CD4-positive, alpha-beta T cell treated with Interleukin-12 subunit alpha and Interleukin-12 subunit beta, for 1 hour (primary cell): Measurements from ENCODE around the gene GDF2.
A peak's percentile ranks its signal among the peaks of the same experiment; 100 is the strongest.

Source experiments
- DNase-seq: peaks from one replicate; pipeline ENCODE4 v3.0.0-alpha.2; 2020

The GDF2 gene

DNA sequence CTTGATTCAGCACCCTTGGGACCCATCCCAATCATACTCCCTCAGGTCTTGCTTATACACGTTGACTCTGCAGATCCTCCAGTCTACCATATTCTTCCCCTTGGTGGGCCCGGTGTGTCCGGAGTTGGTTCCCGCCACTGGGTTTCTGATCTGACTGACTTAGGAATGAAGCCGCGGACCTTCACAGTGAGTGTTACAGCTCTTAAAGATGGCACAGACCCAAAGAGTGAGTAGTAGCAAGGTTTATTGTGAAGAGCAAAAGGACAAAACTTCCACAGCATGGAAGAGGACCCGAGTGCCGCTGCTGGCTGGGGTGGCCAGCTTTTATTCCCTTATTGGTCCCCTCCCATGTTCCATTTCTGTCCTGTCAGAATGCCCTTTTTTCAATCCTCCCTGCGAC is 28.2 kb upstream of the GDF2 start:
- no peak for DNase-seq

DNA sequence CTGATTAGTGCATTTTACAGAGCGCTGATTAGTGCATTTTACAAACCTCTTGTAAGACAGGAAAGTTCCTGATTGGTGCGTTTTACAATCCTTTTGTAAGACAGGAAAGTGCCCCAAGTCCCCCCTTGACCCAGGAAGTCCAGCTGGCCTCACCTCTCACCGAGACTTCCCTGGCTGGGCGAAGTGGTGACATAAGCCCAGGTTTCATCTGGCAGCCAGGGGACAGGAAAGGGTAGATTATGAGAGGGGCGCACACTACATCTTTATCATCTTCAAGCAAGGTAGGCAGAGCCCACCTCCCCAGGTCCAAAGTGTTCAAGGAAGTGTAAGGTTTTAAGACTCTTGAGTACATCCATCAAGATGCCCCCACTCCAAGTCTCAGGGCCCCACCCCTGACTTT is 27.8 kb upstream of the GDF2 start:
- no peak for DNase-seq

DNA sequence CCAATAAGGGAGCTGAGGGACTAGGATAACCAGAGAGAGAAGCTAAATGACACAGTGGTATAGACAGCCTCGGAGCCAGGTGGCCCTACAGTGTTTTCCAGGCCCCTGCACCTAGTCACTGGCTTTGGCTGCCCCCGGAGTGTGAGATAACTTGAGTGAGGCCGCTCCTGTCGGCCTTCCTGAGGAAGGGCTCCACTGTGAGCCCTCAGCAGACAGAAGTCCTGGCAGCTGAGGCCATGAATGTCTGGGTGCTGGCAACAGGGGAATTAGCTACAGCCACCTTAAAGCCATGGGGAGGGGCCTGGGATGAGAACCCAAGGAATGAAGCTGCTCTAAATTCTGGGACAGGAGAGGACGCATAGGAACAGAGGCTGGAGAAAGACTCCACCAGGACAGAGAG is 26.8 kb upstream of the GDF2 start:
- no peak for DNase-seq

DNA sequence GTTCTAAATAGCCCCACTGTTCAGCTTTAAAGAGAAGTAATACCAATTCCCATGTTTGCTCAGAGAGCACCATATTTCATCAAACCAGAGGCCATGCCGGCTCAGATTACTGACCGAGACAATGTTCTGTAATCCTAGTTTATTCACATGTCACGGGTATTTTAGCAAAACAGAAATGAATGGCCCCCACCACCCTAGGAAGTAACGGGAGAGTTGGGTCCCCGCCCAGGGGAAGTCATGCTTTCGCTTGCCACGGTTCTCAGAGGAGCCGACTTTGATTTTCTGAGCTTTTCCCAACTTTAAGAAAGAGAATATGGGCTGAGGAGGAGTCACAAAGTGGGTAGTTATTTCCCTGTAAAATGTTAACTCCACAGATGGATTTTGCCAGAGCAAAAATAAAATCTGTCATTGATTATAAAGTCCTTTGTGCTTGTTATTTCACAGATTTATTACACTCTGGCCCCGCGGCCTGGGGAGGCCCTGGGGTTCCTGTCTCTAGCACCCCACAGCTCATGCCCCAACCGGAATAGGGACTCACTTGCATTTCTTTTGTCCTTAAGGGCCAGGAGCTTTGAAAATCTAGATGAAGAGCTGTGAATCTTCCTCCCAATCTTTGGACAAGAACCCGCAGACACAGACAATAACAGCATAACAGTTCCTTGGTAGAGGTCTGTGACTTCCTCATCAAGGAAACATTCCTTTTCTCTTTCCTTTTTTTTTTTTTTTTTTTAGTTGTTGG is 25.9 kb upstream of the GDF2 start:
- no peak for DNase-seq

- DNase-seq: no peak
Measured at GRCh38 chr10:47296941-47297340, 25.3 kb upstream of the GDF2 start.

DNA sequence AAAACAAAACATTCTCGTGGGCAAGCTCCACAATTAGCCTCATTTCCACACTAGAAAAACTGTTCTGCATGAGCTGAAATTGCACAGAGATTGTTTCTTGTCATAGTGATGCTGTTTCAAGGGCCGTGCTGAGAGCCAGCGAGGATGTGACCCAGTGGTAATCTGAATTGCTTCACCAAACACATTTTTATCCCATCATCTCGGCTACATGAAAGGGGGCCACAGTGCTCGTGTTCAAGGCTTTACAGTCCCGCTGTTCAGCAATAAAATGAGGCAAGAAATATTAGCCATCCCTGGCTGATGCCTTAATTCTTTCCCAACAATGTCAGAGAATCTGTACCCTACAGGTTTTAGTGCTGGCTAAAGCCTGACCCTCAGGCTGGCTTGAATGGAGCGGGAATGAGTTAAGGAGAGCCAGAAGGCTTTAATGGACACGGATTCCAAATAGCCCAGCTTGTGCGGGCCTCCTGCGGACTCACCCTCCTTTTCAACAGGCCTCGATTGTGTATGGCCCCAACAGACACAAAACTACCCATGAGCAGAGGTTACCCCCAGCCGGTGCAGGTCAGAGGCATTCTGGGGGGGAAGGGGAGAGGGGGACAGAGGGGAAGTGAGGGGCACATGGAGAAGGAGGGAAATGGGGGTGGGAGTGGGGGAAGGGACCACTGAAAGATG is 24.3 kb upstream of the GDF2 start:
- no peak for DNase-seq

GRCh38 chr10:47298715-47299114 is 23.5 kb upstream of the GDF2 start:
- DNase-seq: no peak

- peak; percentile 5 for DNase-seq
Measured at GRCh38 chr10:47299611-47300428, 22.4 kb upstream of the GDF2 start, which contains the start of gene GDF10. Gene GDF10, plus strand, starts transcription at chr10:47300197. Its CDS starts 455 bp downstream, at chr10:47300652.

DNA sequence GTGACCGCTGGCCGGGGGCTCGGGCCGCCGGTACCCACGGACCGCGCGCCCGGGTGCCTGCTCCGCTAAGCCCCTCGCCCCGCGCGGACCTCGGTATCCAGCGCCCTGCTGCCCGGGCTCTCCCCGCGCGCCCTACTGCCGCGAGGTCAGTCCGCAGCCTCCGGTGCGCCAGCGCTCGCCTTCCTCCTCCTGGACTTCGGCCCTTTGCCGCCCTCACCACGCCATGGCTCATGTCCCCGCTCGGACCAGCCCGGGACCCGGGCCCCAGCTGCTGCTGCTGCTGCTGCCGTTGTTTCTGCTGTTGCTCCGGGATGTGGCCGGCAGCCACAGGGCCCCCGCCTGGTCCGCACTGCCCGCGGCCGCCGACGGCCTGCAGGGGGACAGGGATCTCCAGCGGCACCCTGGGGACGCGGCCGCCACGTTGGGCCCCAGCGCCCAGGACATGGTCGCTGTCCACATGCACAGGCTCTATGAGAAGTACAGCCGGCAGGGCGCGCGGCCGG is 21.8 kb upstream of the GDF2 start:
- DNase-seq: no peak

- no peak for DNase-seq
Measured at GRCh38 chr10:47301833-47302232, 20.4 kb upstream of the GDF2 start.

DNA sequence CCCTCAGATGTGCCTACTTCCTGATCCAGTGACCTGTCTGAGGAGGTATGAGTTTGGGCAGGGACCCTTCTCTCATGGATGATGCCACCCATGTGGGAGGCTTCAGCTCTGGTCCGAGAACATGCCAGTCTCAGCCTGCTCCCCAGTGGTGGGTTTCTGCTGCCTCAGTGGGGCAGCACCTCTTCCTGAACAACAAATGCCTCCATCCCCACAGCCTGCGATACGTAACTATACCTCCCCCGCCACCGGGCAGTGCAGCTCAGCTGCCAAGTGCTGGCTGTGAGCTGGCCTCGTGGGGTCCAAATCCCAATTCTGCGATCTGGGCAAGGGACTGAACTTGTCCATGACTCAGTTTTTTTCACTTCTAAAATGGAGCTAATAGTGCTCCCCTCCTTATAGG is 19.1 kb upstream of the GDF2 start:
- no peak for DNase-seq

- no peak for DNase-seq
Measured at GRCh38 chr10:47303866-47304265, 18.4 kb upstream of the GDF2 start.

DNA sequence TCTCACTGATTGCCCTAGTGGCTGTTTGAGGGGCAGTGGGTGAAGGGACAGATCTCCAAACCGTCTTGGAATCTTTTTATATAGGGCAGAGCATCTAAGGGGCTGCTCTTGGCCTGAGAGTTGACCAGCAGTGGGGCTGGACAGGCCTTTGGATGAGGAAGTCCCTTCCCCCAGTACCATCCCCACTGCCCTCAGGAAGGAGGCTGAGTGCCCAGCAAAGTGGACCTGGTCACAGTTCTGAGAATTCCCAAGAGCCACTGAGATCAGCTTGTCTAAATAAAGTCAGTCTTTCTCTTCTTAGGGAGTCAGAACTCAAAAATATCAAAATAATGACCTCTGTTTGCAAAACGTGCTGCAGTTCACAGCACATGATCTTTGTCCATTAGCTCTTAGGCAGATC is 16.7 kb upstream of the GDF2 start:
- no peak for DNase-seq

- no peak for DNase-seq
Measured at GRCh38 chr10:47306387-47307210, 15.7 kb upstream of the GDF2 start.

GRCh38 chr10:47307381-47307780 is 14.9 kb upstream of the GDF2 start:
- DNase-seq: no peak

GRCh38 chr10:47308775-47309174 is 13.5 kb upstream of the GDF2 start:
- DNase-seq: no peak

- DNase-seq: no peak
Measured at GRCh38 chr10:47309408-47310089, 12.7 kb upstream of the GDF2 start.

DNA sequence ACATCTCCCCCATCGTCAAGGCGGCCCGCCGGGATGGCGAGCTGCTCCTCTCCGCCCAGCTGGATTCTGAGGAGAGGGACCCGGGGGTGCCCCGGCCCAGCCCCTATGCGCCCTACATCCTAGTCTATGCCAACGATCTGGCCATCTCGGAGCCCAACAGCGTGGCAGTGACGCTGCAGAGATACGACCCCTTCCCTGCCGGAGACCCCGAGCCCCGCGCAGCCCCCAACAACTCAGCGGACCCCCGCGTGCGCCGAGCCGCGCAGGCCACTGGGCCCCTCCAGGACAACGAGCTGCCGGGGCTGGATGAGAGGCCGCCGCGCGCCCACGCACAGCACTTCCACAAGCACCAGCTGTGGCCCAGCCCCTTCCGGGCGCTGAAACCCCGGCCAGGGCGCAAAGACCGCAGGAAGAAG is 12.2 kb upstream of the GDF2 start:
- no peak for DNase-seq

- DNase-seq: peak; percentile 65
Measured at GRCh38 chr10:47311193-47311931, 10.9 kb upstream of the GDF2 start.

- peak; percentile 83 for DNase-seq
Measured at GRCh38 chr10:47311932-47312662, 10.2 kb upstream of the GDF2 start.

- DNase-seq: no peak
Measured at GRCh38 chr10:47312663-47312995, 9.6 kb upstream of the GDF2 start.
